ENCODE measurements around the gene TPSD1.
"Not testable (repeated sequence)": the region's sequence is repeated elsewhere in the genome, so short reads cannot be mapped to it uniquely, and the experiment has no call there.

The TPSD1 gene

GRCh38 chr16:1295465-1295864 lies 39.6 kb downstream of the TPSD1 start:
- no peak overlapping the region for H3K27ac ChIP-seq
- DNase-seq (ENCODE audit: low spot score) = no peak
- no peak for TF ChIP-seq CTCF (IDR thresholded peaks at IDR 0.05)
- no peak overlapping the region for H3K4me3 ChIP-seq

GRCh38 chr16:1296688-1297017 lies 40.8 kb downstream of the TPSD1 start:
- not testable (repeated sequence) for DNase-seq (ENCODE audit: low spot score); H3K4me3 ChIP-seq; H3K27ac ChIP-seq

- no peak for DNase-seq (ENCODE audit: low spot score)
- no peak for TF ChIP-seq CTCF (IDR thresholded peaks at IDR 0.05)
- no peak overlapping the region for H3K27ac ChIP-seq
- no peak overlapping the region for H3K4me3 ChIP-seq
Measured at GRCh38 chr16:1297018-1297696, 41.3 kb downstream of the TPSD1 start.

- H3K4me3 ChIP-seq = no peak overlapping the region
Measured at GRCh38 chr16:1298406-1298805, 42.5 kb downstream of the TPSD1 start.

GRCh38 chr16:1299012-1299867 lies 43.4 kb downstream of the TPSD1 start:
- no peak for TF ChIP-seq CTCF (IDR thresholded peaks at IDR 0.05)
- no peak overlapping the region for H3K4me3 ChIP-seq
- no peak for DNase-seq (ENCODE audit: low spot score)
- H3K27ac ChIP-seq = no peak overlapping the region

More at GRCh38 chr16:1298406-1298805, 42.5 kb downstream of the TPSD1 start:
- H3K27ac ChIP-seq = no peak overlapping the region
- no peak for DNase-seq (ENCODE audit: low spot score)
- no peak for TF ChIP-seq CTCF (IDR thresholded peaks at IDR 0.05)

GRCh38 chr16:1299868-1300203 lies 44.0 kb downstream of the TPSD1 start:
- no peak overlapping the region for H3K4me3 ChIP-seq
- H3K27ac ChIP-seq = no peak overlapping the region
- no peak for TF ChIP-seq CTCF (IDR thresholded peaks at IDR 0.05)
- no peak for DNase-seq (ENCODE audit: low spot score)

- no peak for DNase-seq (ENCODE audit: low spot score)
- peak; percentile 69 for TF ChIP-seq CTCF (IDR thresholded peaks at IDR 0.05)
- peak overlapping the region; percentile 45 for H3K4me3 ChIP-seq
- H3K27ac ChIP-seq = no peak overlapping the region
Measured at GRCh38 chr16:1300664-1301476, 45.0 kb downstream of the TPSD1 start.
